ENCODE measurements around the gene TMEM208. TPM values are rescaled to one million over a fixed set of nuclear protein-coding genes. Genes with fewer than 3 reads are reported as not detected.

The TMEM208 gene
- total RNA-seq, 1 experiment from 2014 or later = 48.4 TPM

- no peak for TF ChIP-seq STAT6 (CRISPR knock-in tag; conservative IDR thresholded peaks at IDR 0.05; ENCODE audit: low read depth)
These were observed 4.1 kb downstream of the TMEM208 start (continued) for GRCh38 chr16:67230809-67231660.

GRCh38 chr16:67233596-67233995, 6.7 kb downstream of the TMEM208 start:
- CTCF ChIA-PET = interaction anchor here (3.7 kb wide), 1 partner anchor 13 kb away, joined by 15 read pairs; the partner anchor contains the start of gene FHOD1

GRCh38 chr16:67234180-67234597, 7.3 kb downstream of the TMEM208 start:
- H3K27ac Mint-ChIP-seq = no peak overlapping the region
- no peaks in the 10 kb centered on the region for H3K27me3 Mint-ChIP-seq (ENCODE audit: low read depth)
- peaks cover 43% of the 10 kb centered on the region for H3K36me3 Mint-ChIP-seq
- H3K4me3 Mint-ChIP-seq = no peak overlapping the region
- no peaks in the 10 kb centered on the region for H3K9me3 Mint-ChIP-seq
- ChIA-PET CTCF (interaction anchor here (3.7 kb wide), 1 partner anchor 12 kb away, joined by 15 read pairs; the partner anchor contains the start of gene FHOD1), POLR2A (interaction anchor here (1.0 kb wide), 1 partner anchor 13 kb away, joined by 3 read pairs; no protein-coding TSS in a partner anchor)
- TF ChIP-seq FOXP4 (CRISPR knock-in tag; IDR thresholded peaks at IDR 0.05) = no peak
- no peak for TF ChIP-seq CDX4 (CRISPR knock-in tag; IDR thresholded peaks at IDR 0.05; ENCODE audit: borderline replicate concordance)
- no peak for TF ChIP-seq NR3C1 (CRISPR knock-in tag; conservative IDR thresholded peaks at IDR 0.05; ENCODE audit: low read depth)
- no peak for TF ChIP-seq ESRRA (CRISPR knock-in tag; IDR thresholded peaks at IDR 0.05; ENCODE audit: borderline replicate concordance)
- ATAC-seq (no peak), DNase-seq (ENCODE audit: low spot score) (no peak)
- H3K4me1 Mint-ChIP-seq = peaks cover 10% of the 10 kb centered on the region

More at GRCh38 chr16:67233596-67233995, 6.7 kb downstream of the TMEM208 start:
- H3K27me3 Mint-ChIP-seq (ENCODE audit: low read depth) = no peaks in the 10 kb centered on the region
- H3K27ac Mint-ChIP-seq = no peak overlapping the region
- H3K36me3 Mint-ChIP-seq = peaks cover 45% of the 10 kb centered on the region
- TF ChIP-seq SOX15 (CRISPR knock-in tag; IDR thresholded peaks at IDR 0.05) = no peak
- no peak for TF ChIP-seq ZNF138 (CRISPR knock-in tag; conservative IDR thresholded peaks at IDR 0.05)
- TF ChIP-seq MYBL2 (CRISPR knock-in tag; IDR thresholded peaks at IDR 0.05) = no peak
- no peak for TF ChIP-seq ZBTB21 (CRISPR knock-in tag; IDR thresholded peaks at IDR 0.05; ENCODE audit: borderline replicate concordance)
- TF ChIP-seq GRHL2 (CRISPR knock-in tag; IDR thresholded peaks at IDR 0.05; ENCODE audit: insufficient replicate concordance, severe bottlenecking) = no peak
- no peak for TF ChIP-seq ZNF232 (CRISPR knock-in tag; IDR thresholded peaks at IDR 0.05)
- no peak for TF ChIP-seq PRRX2 (CRISPR knock-in tag; IDR thresholded peaks at IDR 0.05)
- peaks cover 10% of the 10 kb centered on the region for H3K4me1 Mint-ChIP-seq
- POLR2A ChIA-PET = interaction anchor here (1.0 kb wide), 1 partner anchor 14 kb away, joined by 3 read pairs; no protein-coding TSS in a partner anchor
- H3K4me3 Mint-ChIP-seq = no peak overlapping the region
- ATAC-seq = no peak
- no peak for DNase-seq (ENCODE audit: low spot score)
- H3K9me3 Mint-ChIP-seq = no peaks in the 10 kb centered on the region

Measured in WTC11 (cell line).